Measurements from ENCODE around the gene CRYBA2.

CRYBA2 gene, protein sequence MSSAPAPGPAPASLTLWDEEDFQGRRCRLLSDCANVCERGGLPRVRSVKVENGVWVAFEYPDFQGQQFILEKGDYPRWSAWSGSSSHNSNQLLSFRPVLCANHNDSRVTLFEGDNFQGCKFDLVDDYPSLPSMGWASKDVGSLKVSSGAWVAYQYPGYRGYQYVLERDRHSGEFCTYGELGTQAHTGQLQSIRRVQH

DNA sequence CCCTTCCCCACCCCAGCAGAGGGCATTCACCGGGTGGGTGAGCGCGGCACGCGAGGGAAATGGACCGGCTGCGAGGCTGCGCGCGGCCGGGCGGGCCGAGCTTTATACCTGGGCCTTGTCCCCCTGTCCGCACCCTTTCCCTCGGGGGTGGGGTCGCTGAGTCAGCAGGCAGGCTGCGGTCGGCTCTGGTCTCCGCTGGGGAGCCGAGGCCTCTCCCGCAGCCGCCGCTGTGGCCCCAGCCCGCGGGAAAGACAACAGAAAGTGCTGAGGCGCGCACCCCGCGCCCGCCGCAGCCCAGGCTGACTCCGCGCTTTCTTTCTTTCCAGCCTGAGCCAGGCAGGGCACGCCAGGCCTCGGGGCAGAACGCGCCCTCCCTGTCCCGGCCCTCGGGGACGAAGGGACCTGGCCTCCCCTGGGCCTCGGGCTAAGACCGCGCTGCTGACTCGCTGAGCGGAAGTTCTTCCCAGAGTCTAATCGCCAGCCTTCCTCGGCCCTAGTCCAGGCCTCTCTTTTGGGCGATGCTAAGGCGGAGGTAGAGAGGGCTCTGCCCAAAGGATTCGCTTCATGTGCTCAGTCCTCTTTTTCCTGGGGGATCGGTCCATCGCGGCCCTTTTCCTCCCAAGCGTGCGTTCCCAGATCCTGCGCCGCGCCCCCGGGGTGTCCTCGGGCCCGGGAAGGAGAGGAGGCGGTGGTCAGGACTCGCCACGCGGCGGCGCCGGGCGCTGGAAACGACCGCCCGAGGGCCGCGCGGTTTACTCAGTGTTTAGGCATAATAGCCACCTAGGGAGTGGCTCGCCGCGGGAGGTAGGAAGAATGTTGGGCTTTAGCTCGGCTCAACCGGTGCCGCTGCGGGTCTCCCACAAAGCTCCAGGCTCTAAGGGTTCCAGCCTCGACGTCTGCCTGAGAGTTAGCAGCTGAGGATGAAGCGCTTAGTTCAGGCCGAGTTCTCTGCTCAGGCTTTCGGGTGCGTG is at the start of gene CRYBA2:
Gene CRYBA2, minus strand, starts transcription at position 78 of the 971 bp plus-strand sequence. CDS start 246 bp downstream, outside the sequence.
- DNase-seq: no peak

DNA sequence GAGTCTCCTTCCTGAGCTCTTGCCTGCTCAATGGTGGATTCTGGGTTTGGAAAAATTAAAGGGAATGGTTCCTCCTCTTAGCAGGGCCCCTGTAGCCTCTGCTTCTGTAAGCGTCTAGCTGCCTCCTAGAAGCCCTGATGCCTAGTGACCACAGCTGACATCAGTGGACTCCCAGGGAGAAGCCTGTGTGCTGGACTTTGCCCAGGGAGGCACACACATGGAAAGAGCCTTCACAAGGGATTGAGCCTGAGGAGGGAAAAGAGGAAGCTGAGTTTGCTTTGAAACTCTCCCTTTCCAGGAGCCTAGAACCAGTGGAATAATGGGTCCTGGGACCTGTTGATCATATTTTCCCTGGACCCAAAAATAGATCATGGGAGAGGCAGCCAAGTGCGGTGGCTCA is 49.5 kb upstream of the CRYBA2 start:
- DNase-seq: no peak

DNA sequence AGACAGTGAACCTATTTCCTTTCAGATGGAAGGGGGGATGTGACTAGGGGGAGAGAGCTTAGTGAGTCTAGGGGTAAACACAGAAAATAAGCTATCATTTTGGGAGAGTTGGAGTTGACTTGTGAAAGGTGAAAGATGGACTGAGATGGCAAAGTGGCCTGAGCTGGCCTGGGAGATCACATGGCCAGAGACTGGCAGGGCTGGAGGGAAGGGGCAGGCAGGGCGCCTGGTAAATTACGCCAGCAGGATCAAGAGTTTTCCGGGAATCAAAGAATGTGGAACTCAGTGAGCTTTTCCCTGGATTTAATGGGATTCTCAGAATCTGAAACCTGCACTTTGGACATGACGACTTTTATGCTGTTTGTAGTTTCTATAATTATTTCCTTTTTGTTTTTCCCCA is 48.9 kb upstream of the CRYBA2 start:
- no peak for DNase-seq

- DNase-seq: peak; percentile 22
These were observed 48.0 kb upstream of the CRYBA2 start, which contains the start of gene CFAP65 for GRCh38 chr2:219041252-219041651. CFAP65 (minus strand) TSS chr2:219041516; CDS start chr2:219039048, 2,468 bp downstream.

DNA sequence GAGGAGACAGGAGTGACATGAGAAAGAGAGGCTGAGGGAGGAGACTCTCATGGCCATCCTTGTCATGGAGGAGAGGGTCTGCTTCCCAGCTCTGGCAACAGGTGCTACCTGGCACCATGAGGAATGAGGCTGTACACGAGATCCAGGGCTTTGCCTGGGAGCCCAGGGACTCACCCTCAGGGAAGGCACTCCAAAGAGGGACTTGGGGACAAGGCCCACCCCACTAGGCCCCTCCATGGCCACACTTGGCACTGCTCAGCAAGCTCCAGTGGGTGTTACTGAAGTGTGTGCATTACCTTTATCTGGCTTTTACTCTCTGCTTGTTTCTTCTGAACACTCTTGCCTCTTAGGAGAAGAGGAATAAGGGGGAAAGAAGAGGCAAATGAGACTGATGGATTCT is 45.4 kb upstream of the CRYBA2 start:
- no peak for DNase-seq

DNA sequence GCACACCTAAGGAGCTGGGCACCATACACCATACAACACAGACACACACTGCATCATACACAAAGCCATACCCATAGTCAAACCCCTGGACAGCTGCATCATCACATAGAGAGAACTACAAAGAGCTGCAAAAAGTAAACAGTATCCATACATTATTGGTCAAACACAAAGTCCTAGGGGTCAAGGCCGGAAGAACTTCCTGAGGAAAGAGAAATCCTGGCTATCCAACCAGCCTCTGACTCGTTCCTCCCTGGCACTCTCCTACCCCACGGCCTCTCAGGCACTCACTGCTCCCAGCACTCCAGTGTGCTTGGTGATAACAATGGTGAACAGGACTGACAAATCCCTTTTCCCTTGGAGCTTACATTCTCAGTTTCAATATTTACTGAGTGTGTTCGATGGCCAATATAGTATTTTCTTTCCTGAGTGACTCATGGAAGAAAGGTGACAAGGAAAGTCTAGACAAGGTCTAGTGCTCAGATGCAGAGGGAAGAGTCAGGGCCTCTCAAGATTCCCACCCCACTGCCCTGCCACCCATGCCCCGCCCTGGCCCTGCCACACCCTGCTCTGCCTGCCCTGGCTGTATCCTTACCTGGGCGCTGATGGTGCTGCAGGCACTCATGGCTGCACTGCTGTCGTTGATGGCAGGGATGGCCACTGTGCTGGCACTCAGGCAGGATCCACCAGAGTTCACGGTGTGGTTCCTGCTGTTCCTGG is 44.7 kb upstream of the CRYBA2 start:
- no peak for DNase-seq

GRCh38 chr2:219035942-219036341 is 42.7 kb upstream of the CRYBA2 start:
- no peak for DNase-seq

GRCh38 chr2:219034823-219035222 is 41.6 kb upstream of the CRYBA2 start:
- no peak for DNase-seq

- DNase-seq: no peak
These were observed 39.0 kb upstream of the CRYBA2 start for GRCh38 chr2:219032051-219032745.

DNA sequence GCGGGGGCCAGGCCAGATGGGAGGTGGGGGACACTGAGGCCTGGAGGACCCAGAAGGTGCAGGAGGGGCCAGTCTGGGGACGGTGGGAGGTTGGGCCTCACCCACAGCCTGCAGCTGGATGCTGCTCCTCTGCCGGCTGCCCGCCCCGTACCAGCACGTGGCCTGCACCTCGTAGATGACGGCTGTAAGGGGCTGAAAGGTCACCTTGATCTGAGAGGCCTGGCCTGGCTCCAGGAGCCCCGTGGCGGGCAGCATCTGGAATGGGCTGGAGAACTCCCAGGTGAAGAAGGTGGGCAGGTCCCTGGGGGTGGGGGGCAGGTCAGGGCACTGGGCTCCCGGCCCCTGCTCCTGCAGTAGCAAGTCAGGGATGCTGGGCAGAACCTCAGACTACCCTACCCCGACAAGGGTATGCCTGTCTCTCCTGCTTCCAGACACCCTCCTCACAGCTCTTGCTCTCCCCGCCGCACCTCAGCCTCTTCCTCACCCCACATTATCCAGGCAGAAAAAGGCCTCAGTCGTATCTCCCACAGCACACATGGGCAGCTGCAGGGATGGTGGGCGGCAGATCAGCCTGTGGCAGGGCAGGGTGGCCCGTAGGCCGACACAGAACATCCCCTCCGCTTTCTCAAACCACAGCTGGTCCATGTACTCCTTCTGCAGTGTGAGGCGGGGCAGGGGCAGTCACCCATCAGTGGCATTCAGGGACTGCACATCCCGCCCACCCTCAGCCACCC is 38.0 kb upstream of the CRYBA2 start:
- DNase-seq: no peak

GRCh38 chr2:219030177-219030940 is 37.1 kb upstream of the CRYBA2 start:
- DNase-seq: no peak

- peak; percentile 68 for DNase-seq
These were observed 36.6 kb upstream of the CRYBA2 start for GRCh38 chr2:219029829-219030165.

DNA sequence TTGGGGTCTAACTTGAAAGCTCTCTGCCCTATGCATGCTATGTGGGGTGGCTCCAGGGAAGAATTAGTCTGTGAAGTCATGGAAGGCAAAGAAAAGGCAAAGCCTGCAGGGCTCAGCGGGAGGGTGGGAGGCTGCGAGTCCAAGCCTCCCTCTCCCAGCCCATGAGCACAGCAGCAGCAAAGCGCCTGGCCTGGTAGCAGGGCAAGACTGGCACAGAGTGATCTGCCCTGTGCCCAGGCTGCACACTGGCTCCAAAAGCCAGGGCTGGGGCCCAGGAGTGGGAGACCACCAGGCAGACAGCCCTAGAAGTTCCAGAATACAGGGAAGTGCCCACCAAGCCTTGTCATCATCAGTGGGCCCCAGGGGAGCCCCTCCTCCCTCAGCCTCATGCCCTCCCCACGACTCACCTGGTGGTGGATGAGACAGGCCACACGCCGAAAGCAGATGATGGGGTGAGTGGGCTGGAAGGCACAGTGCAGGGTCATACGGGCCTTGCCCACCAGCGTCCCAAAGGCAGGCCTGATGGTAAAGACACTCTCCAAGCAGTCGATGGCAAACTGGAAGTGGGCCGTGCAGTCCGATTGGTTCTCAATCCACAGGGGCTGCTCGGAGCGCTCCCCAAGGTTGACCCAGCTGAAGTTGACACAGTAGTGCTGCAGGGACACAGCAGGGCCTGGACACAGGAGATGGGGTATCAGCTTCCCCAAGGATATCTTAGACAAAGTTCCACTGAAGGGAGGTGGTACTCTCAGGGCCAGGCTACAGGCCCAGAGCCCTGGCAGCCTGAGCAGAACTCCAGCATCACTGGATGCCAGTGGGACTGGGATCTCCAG is 36.0 kb upstream of the CRYBA2 start:
- no peak for DNase-seq

- no peak for DNase-seq
These were observed 34.9 kb upstream of the CRYBA2 start for GRCh38 chr2:219028141-219028540.

GRCh38 chr2:219027511-219028055 is 34.4 kb upstream of the CRYBA2 start:
- DNase-seq: no peak

GRCh38 chr2:219026946-219027345 is 33.7 kb upstream of the CRYBA2 start:
- DNase-seq: no peak

DNA sequence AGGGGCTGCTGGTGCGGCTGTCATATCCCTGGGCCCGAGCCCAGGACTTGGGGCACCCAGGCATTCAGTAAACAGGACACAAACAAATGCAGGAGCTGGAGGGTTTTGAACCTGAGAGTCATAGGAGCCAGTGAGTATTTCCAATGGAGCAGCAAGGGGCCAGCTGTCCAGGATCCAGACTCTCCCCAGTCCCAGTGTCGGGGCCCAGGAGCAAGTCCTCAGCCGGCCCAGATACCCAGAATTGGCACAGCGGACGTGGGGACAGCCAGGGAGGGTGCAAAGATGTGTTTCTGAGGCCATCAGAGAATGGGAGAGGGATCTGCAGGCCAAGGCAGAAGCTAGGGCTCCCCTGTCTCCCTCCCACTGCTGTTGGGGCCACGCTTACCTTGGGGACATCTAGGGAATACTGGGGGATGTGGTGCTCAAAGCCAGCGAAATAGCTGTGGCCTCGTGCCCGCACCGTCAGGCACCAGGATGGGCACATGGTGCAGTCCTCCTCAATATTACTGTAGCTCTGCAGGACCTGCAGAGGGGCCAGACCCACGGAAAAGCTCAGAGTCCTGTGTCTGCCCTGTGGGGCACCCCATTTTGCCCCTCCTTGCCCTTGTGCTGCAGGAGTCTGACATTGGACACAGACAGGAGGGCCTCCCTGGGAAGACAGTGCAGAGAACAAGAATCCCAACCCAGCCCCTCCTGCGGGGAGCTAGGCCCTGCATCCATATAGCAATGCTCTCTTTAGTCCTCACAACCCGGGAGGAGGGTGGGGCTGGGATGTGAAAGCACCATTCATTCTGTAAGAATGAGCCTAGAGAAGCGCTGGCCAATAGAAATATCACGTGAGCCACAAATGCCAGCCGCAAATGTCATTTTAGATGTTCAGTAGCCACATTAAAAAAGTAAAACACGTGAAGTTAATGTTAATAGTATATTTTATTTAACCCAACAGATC is 32.7 kb upstream of the CRYBA2 start:
- DNase-seq: no peak

- DNase-seq: no peak
These were observed 30.8 kb upstream of the CRYBA2 start for GRCh38 chr2:219024059-219024458.

GRCh38 chr2:219023045-219023605 is 29.9 kb upstream of the CRYBA2 start:
- DNase-seq: no peak

All from NCI-H2171 (cell line).